DMS53 treated with DMSO at 0.1 percent for 48 hours (cell line): ENCODE results near the gene KIF1B.
"Not testable (repeated sequence)": the region's sequence is repeated elsewhere in the genome, so short reads cannot be mapped to it uniquely, and the experiment has no call there.

ENCODE experiments used
- DNase-seq: peaks from one replicate; lab custom pipeline; 2025; ENCODE audit not compliant: unreplicated experiment; lab: John Stamatoyannopoulos, UW

KIF1B gene

GRCh38 chr1:10386761-10387676 is 176.6 kb downstream of the KIF1B start:
- no peak for DNase-seq

DNA sequence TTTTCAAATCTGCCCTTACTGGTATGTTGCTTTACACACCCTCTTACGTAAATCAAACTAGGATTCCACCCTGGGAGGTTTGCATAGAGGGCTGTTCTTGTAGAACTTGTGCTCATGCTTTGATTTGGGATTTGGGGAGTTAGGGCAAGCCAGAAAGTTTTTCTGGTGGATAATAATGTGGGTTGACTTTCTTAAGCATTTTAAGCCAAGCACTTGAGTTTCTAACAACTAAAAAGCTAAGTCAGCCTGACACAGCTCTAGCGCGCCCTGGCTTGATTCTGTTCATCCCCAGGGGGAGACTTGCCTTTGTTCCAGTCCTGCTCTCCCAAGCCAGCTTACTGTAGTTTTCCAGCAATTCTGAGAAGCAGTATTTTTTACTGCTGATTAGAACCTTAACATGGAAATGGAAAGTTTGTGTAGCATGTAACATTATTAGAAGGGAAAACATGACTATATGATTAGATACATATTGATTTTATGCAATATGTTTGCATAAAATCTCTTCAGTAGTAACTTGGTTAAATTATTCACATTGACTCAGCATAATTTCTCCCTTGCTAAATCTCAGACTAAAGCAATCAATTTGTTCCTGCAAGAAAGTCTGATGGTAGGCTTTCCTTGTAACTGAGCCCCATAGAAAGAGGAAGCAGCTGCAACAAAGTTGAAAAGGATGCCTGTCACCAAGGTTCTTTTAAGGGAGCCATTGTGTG is 177.5 kb downstream of the KIF1B start:
- DNase-seq: no peak

DNA sequence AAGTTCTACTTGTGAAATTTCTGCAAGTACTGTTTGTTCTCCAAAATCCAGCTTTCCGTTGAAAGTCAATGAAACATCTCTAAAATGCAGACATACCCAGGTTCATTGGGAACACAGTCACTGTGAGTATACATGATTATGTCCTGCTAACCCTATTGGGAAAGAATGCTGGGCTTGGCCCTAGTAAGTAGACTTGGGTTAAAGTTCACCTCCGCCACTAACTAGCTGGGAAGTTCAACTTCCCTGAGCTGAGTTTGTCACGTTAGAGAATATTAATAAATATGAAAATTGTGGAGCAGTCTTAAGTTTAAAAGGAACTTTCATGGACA is 178.0 kb downstream of the KIF1B start:
- no peak for DNase-seq

DNA sequence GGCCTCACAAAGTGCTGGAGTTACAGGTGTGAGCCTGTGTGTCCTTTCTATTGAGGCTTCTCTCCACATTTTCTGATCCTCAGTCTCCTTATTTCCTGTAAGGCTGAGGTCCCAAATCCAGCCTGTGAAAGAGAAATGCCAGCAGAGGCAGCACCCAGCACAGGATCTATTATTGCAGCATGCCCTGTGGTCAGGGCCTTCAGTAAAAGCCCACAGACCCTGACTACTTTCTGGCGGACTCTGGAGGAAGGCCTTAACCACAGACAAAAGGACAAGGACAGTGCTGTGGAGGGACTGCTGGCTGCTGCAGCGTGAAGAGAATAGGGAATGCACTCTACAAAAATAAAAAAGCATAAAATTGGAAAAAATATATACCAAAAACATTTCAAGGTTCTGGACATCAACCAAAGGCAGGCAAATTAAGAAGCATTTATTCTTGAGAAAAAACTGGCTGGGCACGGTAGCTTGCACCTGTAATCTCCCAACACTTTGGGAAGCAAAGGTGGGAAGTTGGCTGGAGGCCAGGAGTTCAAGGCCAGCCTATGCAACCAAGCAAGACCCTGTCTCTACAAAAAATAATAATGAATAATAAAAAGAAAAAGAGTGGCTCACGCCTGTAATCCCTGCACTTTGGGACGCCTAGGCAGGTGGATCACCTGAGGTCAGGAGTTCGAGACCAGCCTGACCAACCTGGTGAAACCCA is 179.1 kb downstream of the KIF1B start:
- DNase-seq: no peak

GRCh38 chr1:10396870-10397269 is 186.5 kb downstream of the KIF1B start:
- no peak for DNase-seq

GRCh38 chr1:10398278-10398733 is 187.9 kb downstream of the KIF1B start:
- peak; percentile 43 for DNase-seq

DNA sequence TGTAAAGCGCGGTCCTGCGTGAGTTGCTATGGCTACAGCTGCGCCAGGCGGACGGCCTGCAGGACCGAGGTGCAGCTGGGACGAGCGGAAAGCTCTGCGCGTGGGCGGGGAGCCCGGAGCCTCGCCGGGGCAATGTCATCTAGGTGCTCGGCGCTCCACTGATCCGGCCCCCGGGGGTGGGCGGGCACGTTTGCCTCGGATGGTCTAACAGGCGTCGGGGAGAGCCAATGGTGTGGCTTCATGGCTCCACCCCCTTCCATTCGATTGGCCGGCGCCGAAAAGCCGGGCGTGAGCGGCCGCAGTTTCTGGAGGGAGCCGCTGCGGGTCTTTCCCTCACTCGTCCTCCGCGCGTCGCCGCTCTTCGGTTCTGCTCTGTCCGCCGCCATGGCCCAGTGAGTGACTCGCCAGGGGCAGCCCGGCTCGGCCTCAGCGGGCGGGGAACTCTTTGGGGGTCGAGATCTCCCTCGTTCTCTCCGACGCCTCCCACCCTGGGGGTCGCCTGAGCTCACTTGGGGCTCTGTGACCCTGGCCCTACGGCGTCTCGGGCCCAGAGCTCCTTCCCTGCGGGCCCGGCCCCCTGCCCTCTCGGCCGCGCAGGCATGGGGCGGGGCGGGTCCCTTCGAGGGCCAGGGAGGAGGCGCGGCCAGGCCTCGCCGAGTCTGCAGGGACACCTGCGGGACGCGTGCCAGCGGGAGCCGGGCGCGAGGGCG is 188.5 kb downstream of the KIF1B start, which contains the start of gene PGD:
PGD (plus strand) TSS at position 331 of the 710 bp plus-strand sequence; CDS start at position 385, 54 bp downstream.
- DNase-seq: peak; percentile 97

DNA sequence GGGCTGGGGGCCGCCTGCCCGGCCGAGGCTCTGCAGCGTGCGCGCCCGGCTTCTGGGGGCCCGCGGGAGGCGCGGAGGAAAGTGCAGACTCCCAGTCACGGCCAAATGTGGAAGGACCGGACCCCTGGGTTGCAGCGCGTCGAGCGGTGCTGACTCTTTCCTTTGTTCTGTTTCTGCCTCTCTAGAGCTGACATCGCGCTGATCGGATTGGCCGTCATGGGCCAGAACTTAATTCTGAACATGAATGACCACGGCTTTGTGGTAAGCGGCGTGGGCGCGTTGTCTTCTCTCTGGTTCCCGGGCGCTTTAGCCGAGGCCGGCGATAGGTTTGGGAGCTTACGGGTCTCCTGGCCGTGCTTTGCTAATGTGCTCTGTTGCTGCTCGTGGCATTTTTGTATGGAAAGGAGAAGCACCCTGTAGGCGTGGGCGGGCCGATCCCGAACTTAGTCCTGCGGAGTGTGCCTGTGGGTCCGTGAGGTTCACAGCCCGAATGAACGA is 189.1 kb downstream of the KIF1B start:
- peak; percentile 30 for DNase-seq

DNA sequence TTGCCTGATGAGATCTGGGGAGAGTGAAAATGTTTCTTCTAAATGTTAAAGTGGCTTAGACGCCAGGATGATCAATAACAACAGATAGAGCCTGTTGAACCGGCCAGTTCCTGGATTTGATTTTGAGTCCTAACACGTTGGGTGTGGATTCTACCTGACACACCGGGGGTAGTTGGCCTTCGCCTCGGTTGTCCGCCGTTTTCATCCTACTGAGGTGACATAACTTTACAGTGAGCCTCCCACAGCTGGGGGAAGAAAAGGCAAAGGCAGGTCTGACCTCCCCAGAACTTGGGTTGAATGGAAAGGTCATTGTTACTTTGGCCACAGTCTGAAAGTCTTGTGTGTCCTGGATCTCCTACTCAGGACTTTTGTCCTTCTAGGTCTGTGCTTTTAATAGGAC is 189.6 kb downstream of the KIF1B start:
- no peak for DNase-seq

GRCh38 chr1:10401281-10401680 is 190.9 kb downstream of the KIF1B start:
- DNase-seq: no peak

DNA sequence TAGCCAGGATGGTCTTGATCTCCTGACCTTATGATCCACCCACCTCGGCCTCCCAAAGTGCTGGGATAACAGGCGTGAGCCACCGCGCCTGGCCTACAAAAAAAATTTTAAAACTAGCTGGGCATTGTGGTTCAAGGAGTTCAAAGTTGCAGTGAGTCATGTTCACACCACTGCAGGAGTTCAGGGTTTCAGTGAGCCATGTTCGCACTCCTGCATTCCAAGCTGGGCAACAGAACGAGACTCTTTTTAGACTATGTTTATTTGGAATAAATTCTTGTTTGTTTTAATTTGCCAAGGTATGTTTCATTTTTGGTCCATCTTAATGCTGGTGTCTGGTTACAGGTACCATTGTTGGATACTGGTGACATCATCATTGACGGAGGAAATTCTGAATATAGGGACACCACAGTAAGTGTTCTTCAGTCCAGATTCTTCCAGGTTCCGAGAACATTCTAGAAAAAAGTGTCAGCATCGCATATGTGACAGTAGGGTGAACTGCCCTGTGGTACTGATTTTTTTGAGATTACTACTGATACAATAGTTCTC is 192.4 kb downstream of the KIF1B start:
- no peak for DNase-seq

GRCh38 chr1:10407201-10407600 is 196.8 kb downstream of the KIF1B start:
- DNase-seq: no peak

DNA sequence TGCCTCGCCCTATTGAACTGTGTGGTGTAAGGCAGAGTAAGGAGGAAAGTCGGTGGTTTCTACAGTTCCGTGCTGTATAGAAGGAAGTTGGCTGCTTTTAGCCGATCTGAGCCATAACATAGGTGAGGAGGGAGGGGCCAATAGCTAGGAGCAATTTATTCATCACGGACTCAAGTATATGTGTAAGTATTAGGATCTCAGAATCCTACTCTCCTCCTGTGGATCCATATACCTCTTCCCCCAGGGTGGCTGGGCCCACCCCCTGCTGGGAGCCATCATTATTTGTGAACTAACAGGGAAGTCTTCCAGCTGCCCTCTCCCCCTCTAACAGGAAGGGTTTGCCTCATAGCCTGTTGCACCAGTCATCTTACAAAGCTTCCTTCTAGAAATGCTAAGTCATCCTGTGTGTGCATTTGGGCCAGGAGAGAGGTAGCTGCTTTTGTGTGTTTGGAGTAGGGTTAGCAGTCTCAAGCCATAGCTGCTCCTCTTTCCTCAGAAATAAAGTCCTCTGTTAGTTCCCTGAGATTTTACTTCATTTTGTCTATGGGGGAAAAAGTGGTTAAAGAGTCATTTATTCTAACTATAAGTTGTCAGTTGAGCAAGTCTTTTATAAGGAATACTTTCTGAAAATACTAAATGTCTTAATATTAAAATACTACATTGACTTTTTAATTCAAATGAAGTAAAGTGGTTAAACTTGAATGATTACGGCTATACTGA is 205.0 kb downstream of the KIF1B start:
- peak; percentile 41 for DNase-seq

- not testable (repeated sequence) for DNase-seq
Measured at GRCh38 chr1:10415967-10416366, 205.6 kb downstream of the KIF1B start.

DNA sequence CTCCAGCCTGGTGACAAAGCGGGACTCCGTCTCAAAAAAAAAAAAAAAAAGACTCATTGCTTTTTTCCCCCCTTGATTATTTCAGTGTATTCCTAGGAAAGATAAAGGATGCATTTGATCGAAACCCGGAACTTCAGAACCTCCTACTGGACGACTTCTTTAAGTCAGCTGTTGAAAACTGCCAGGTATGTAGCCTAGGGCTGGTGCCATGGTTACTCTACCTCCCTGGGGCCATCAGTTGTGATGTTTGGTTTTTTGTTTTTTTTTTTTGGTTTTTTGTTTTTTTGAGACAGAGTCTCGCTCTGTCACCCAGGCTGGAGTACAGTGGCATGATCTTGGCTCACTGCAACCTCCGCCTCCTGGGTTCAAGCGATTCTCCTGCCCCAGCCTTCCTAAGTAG is 208.4 kb downstream of the KIF1B start:
- DNase-seq: not testable (repeated sequence)

DNA sequence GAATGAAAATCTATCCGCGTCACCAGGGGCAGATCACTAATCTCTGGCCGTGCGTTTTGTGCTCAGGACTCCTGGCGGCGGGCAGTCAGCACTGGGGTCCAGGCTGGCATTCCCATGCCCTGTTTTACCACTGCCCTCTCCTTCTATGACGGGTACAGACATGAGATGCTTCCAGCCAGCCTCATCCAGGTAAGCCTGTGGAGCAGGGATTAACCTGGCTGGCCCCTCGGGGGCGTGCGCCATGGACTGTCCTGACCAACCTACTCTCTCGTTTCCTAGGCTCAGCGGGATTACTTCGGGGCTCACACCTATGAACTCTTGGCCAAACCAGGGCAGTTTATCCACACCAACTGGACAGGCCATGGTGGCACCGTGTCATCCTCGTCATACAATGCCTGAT is 209.0 kb downstream of the KIF1B start:
- DNase-seq: no peak

GRCh38 chr1:10421637-10422036 is 211.3 kb downstream of the KIF1B start:
- DNase-seq: no peak

GRCh38 chr1:10424034-10424433 is 213.7 kb downstream of the KIF1B start:
- DNase-seq: no peak

DNA sequence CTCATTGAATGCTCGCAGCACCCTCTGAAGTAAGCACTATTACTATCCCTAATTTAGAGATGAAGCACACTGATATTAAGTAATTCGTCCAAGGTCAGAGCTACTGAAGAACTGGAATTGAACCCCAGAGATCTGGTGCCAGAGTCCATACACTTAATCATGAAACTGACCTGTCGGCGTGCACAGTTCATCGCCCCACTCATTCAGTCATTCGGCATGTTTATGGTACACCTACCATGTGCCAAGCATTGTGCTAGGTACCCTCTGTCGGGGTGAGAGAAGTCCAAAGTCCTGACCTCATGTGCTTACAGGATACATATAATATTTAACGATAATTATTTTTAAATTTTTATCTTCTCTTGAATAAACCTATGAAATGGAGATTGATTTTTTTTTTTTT is 214.3 kb downstream of the KIF1B start:
- DNase-seq: no peak
